Measurements from ENCODE around the gene CA14.
"Not testable (repeated sequence)": the region's sequence is repeated elsewhere in the genome, so short reads cannot be mapped to it uniquely, and the experiment has no call there.

The CA14 gene

GRCh38 chr1:150281758-150282557 is 24.4 kb downstream of the CA14 start, which contains the start of gene CIART:
Gene CIART, plus strand, starts transcription at chr1:150282554. Its CDS starts 714 bp downstream, at chr1:150283268.
- peak; percentile 100 for DNase-seq

DNA sequence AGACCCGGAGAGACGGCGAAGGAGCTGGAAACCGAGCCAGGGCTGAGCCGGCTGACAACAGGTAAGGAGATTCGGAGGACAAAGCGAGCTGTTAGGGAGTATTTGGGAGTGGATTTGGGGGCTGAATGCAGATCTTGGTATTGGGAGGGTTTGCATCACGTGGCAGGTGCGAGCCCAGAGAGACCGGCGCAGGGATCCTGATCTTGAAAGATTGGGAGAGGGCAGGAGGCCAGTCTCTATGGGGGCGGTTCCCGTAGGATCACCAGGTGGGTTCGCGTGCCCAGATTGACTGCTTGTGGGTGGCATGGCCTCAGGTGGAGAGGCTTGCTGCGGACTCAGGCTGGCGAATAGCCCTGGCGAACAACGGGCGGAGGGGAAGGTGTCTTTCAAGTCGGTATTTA is 25.0 kb downstream of the CA14 start:
- no peak for DNase-seq

- no peak for DNase-seq
Measured at GRCh38 chr1:150283260-150283659, 25.7 kb downstream of the CA14 start.

- DNase-seq = no peak
Measured at GRCh38 chr1:150288382-150288781, 30.8 kb downstream of the CA14 start.

GRCh38 chr1:150288822-150289221 is 31.2 kb downstream of the CA14 start:
- DNase-seq = no peak

DNA sequence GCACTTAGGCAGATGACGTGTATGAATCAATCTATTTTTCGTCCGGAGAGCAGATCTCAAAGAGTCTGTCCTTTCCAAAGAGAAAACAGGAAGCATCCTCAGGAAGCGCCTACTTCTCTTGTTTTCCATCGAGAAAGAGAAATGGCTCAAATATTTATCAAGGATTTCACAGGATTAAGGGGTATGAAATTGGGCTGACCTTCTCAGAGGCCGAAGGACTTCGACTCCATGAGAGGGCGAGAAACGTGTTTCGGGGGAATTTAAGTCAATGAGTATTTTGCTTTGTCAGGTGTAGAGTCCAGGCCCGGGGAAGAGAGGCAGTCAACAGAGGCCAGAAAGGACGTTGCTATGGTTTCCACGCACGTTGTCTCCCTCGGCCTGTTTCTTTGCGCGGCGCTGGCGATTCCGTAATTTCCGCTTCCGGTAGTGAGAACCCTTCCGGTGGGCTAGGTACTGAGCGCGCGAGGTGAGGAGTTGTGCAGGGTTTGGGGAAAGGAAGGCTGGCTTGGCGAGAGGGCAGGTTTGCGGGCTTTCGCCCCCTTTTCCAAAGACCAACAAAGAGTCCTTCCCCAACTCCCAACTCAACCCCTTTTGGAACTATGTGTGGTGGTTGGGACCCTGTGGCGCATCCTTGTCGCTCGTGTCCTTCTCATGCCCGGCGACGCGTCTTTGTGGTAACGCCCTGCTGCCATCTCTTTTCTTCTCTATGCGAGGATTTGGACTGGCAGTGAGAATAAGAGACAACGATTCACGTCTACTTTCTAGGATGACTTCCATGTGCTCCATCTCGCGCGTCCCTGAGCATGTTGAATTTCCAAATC is 36.1 kb downstream of the CA14 start, which contains the start of gene MRPS21:
TSS of gene MRPS21 (plus strand) at position 429 of the 821 bp plus-strand sequence. CDS start 506 bp downstream, outside the sequence.
- peak; percentile 95 for DNase-seq

DNA sequence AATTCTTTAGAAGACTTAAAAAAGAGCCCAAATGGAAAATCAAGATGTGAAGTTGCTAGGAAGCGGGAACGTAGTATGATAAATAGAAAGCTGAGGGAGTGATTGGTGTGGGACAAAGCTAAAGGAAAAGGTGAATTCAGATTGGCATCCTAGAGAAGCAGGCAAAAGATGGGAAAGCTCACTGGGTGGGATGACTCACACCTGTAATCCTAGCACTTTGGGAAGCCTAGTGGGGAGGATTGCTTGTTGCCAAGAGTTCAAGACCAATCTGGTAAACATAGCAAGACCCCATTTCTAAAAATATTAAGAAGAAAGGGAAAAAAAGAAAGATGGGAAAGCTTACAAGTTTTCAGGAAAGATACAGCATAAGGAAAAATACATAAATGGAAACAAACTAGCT is 37.9 kb downstream of the CA14 start:
- no peak for DNase-seq

DNA sequence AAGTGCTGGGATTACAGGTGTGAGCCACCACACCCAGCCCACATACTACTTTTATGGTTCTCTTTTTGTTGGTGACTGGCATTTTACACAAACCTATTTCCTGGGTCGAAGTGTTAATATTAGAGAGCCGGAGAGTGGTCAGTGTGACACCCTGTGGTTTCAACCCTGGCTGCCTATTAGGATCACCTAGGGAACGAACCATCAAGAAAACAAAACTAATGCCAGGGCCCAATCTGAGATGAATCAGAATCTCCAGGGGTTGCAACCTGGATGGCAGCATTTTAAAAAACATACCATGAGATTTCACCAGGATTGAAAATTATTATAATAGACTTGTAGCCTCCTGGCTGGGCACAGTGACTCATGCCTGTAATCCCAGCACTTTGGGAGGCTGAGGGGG is 42.1 kb downstream of the CA14 start:
- DNase-seq = no peak

DNA sequence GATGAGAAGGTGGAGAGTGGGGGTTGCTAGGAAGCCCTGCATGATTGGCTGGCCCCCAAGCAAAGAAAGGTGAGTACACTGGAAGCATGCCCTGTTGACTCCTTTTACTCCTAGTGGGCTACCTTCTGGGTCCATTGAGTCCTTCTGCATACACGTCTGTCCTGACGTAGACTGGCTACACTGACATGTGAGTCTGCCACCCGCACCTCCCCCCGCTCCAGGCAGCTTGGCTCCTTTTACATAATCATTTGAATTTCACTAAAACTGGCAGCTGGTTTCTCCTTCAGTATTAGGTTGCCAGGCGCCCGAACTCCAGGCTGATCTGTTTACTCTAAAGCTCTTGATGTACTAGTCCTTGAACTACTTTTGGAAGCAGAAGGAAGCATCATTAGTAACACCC is 44.8 kb downstream of the CA14 start:
- DNase-seq = no peak

- no peak for DNase-seq
Measured at GRCh38 chr1:150302902-150303301, 45.3 kb downstream of the CA14 start.

- DNase-seq = not testable (repeated sequence)
Measured at GRCh38 chr1:150308585-150308984, 51.0 kb downstream of the CA14 start.

GRCh38 chr1:150309758-150310508 is 52.4 kb downstream of the CA14 start:
- peak; percentile 87 for DNase-seq

DNA sequence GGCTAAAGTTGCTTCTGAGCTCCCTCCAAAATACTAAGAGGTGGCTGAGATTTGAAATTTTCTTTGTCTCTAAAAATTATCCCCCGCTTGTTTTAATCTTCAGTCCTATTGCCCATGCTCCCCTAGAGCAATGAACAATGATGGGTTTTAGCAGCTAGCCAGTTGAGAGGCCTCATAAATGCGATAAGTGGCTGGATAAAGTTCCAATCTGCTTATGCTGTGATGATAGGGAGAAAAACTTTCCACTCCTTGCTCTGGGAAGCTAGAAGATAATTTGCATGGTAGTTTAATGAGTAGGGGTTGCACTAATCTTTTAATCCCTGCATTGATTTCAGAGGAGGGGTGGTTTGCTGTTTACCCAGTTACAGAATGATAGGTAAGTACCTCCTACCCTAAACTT is 54.2 kb downstream of the CA14 start:
- DNase-seq = no peak
